T-helper 1 cell treated with Interleukin-12 subunit alpha and Interleukin-12 subunit beta and Interleukin-4 antibody, amounts not matched to agents 30 ng/mL and 1 ng/mL, for 36 hours (primary cell): ENCODE measurements around the gene SMAD6. TPM values are rescaled to one million over a fixed set of nuclear protein-coding genes. Genes with fewer than 3 reads are reported as not detected.

Experiments
- total RNA-seq: library from RNA; stranded (reverse); gene quantifications from 2 replicates; pipeline ENCODE4 v1.2.3, GENCODE V29; 2022

Gene SMAD6
- total RNA-seq, 1 donor from 2014 or later, result 0.37 TPM

Other genes starting within 250 kb of the SMAD6 start
- 22.2 and 28.1 TPM in 2 replicates for gene SNAPC5, start 204.5 kb upstream of the SMAD6 start, total RNA-seq
- gene RPL4, start 197.4 kb upstream of the SMAD6 start, total RNA-seq, result 1,987 and 1,989 TPM in 2 replicates
- gene ZWILCH, start 196.9 kb upstream of the SMAD6 start, total RNA-seq, result 25.9 and 29.0 TPM in 2 replicates
- not detected in 2 replicates for gene LCTL, start 136.2 kb upstream of the SMAD6 start, total RNA-seq